Right ventricle myocardium superior (tissue), 1 donor: ENCODE data around the gene CITED4. TPM values are rescaled to one million over a fixed set of nuclear protein-coding genes. Genes with fewer than 3 reads are reported as not detected.
A peak's percentile ranks its signal among the peaks of the same experiment; 100 is the strongest.

Experiments used
- ATAC-seq: fragments of 200-7000 bp; cut with Tn5 transposase; one replicate; pipeline ENCODE4 v1.9.1; 2020; ENCODE audit warnings: mild to moderate bottlenecking; ENCODE audit not compliant: poor library complexity
- DNase-seq: peaks from one replicate; pipeline ENCODE4 v3.0.0-alpha.2; 2020
- intact Hi-C: fragments of 100-400 bp; cut with DNase I; formaldehyde crosslinking; loops from one replicate; pipeline ENCODE4 v1.11.2; 2022
- total RNA-seq: library from RNA; stranded (reverse); fragmentation: NEBNext Ultra II Directional; extraction: Animal tissue kit (Norgen Biotek cat#: 25700); gene quantifications from one replicate; pipeline ENCODE4 v1.2.1, GENCODE V29; 2021
- donor health status: DM: no; HTN: yes; CAD: no; lungs with severe emphysema.

Gene CITED4
- total RNA-seq, 1 donor from 2014 or later = 43.6 TPM

GRCh38 chr1:40858856-40859416, 3.2 kb downstream of the CITED4 start:
- DNase-seq = no peak
- intact Hi-C loops = no loop called here
- no peak for ATAC-seq

DNA sequence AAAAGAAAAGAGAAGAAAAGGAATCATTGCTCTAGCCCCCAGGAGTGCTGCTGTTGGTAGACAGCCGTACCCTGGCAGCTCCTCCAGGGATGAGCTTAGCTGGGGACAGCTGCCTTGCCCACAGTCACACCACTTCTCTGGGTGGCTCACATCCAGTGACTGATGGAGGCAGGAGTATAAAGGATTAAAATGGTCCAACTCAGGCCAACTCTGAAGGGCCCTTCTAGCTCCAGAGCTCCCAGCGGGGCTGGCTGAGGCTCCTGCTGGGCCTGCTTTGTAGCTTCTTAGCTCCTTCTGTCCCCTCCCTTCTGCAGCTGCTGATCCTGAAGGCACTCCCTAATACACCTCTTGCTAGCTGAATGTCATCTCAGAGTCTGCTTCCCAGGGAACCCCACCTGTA, 4.4 kb downstream of the CITED4 start:
- DNase-seq (no peak), ATAC-seq (no peak)
- intact Hi-C loops = no loop called here

GRCh38 chr1:40856656-40857302, 5.4 kb downstream of the CITED4 start:
- DNase-seq (no peak), ATAC-seq (no peak)
- intact Hi-C loops = no loop called here

GRCh38 chr1:40856116-40856515, 6.0 kb downstream of the CITED4 start:
- ATAC-seq = no peak
- DNase-seq = no peak
- intact Hi-C loops = no loop called here

DNA sequence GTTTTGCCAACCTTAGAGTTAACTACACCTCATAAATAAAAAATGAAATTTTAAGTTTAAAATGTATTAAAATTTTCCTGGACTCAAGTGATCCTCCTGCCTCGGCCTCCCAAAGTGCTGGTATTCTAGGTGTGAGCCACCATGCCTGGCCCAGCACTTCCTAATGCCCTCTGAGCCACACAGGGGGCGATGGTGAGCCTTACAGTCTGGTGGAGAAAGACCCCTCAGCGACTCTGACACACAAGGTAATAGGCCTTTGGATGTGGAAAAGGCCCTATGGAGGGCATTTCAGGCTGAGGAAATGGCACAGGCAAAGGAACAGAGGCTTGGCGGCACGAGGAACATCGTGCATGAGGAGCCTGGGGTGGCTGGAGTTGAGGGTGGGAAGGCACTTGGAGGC, 6.7 kb downstream of the CITED4 start:
- DNase-seq (no peak), ATAC-seq (no peak)
- intact Hi-C loops = no loop called here

- no peak for ATAC-seq
- intact Hi-C loops = no loop called here
- DNase-seq = no peak
These were observed 8.3 kb downstream of the CITED4 start for GRCh38 chr1:40853885-40854170.

- ATAC-seq (no peak), DNase-seq (no peak)
- intact Hi-C loops = no loop called here
These were observed 8.9 kb downstream of the CITED4 start for GRCh38 chr1:40853113-40853884.

GRCh38 chr1:40851643-40852042, 10.5 kb downstream of the CITED4 start:
- ATAC-seq (no peak), DNase-seq (no peak)
- intact Hi-C loops = no loop called here

DNA sequence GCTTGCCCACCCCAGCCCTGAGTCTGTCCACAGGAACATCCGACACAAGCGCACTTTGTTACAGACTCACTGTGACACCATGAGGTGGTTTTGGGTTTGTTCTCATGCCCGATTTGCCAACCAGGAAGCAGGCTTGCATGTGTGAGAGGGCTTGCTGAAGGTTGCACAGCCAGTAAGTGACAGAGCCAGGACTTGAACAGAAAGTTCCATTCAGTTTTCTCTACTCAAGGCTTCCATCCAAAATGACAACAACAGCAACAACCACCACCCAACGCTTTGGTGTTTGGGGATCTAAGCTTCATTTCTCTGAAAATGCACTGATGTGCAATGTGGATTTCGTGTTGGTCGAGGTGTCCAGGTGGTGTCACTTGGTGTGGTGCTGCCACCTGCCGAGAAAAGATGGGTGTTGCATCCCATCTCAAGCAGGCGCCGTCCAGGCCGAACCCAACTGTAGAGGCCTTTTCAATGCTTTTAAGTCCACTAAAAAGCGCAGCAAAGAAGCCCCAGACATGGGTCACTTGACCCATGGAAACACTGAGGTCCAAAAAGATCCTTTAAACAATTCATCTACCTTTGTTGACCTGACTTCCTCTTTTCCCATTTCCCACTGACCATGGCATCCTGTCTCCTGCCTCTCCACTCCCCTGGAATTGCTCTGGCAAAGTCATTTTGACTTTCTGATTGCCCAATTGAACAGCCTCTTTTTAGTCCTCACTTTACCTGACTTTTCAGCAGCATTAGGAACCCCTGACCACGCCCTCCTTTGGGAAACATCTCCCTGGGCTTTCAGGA, 12.2 kb downstream of the CITED4 start:
- DNase-seq = peak; percentile 80
- peak; percentile 94 for ATAC-seq
- intact Hi-C loops = loop anchor here (2.0 to 5.0 kb wide), 3 partner anchors 73 to 237 kb away; no protein-coding TSS in a partner anchor

- ATAC-seq (peak; percentile 90), DNase-seq (peak; percentile 60)
- intact Hi-C loops = loop anchor here (2.0 to 5.0 kb wide), 3 partner anchors 71 to 236 kb away; no protein-coding TSS in a partner anchor
These were observed 13.5 kb downstream of the CITED4 start for GRCh38 chr1:40848530-40849189.

- DNase-seq = no peak
- no peak for ATAC-seq
- intact Hi-C loops = loop anchor here (5.0 kb wide), 1 partner anchor 70 kb away; no protein-coding TSS in a partner anchor
These were observed 15.0 kb downstream of the CITED4 start for GRCh38 chr1:40847023-40847745.

GRCh38 chr1:40845895-40846294, 16.3 kb downstream of the CITED4 start:
- DNase-seq (no peak), ATAC-seq (no peak)
- intact Hi-C loops = loop anchor here (5.0 kb wide), 1 partner anchor 69 kb away; no protein-coding TSS in a partner anchor

DNA sequence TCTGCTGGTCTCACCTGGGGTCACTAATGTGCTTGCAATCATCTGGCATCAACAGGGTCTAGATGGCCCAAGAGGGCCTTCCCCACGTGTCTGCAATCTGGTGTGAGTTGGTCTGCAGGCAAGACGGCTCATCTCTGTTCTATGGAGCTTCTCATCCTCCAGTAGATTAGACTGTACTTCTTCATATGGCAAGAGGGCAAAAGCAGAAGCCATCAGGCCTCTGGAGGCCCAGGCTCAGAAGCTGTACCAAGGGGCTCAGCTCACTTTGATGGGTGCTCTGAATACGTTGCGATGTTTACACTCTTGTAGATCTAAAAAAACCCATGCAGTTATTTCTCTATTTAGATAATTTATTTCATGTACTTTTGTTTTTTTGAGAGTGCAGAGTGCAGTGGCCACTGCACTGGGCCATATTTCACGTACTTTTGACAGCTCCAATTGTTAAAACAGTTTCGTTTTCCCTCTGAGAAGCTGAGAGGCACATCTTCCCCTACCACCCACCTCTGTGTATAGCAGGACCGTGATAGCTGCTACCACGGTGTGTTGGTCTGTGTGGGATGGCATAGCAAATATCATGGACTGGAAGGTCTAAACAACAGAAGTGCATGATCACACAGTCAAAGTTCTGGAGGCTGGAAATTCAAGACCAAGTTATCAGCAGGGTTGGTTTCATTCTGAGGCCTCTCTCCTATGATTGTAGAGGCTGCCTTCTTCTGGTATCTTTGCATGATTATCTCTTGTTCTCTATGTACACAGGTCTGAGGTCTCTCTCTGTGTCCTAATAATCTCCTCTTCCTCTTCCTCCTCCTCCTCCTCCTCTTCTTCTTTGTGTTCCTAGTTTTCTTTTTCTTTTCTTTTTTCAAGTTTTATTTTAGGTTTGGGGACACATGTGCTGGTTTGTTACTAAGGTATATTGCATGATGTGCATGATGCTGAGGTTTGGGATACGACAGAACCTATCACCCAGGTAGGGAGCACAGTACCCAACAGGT, 17.0 kb downstream of the CITED4 start:
- ATAC-seq = no peak
- peak; percentile 1 for DNase-seq
- intact Hi-C loops = loop anchor here (5.0 kb wide), 1 partner anchor 68 kb away; no protein-coding TSS in a partner anchor

DNA sequence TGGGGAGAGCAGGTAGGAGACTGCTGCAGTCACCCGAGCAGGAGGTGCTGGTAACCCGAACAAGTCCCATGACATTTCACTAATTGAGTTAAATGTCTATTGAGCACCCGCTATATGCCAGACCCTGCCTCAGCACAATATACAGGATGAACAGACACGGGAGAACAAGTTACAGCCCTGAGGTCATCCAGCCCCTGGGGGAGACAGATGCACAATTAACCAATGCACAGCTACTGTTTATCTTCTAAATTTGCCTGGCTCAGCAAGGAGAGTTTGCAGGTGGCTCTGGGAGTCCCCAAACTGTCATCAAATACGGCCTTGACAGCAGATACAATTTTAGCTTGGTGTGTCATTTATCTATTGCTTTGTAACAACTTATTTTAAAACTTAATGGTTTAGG, 18.1 kb downstream of the CITED4 start:
- intact Hi-C loops = no loop called here

DNA sequence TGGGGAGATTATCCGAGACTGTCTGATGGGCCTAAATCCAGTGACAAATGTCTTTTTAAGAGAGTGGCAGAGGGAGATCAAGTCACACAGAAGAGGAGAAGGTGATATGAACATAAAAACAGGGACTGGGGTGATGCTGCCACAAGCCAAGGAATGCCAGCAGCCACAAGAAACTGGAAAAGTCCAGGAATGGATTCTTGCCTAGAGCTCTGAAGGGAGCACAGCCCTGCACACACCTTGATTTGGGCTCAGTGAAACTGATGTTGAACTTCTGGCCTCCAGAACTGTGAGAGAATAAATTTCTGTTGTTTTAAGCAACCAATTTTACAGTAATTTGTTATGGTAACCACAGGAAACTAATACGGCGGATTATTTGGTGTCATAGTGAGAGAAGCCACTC, 19.5 kb downstream of the CITED4 start:
- DNase-seq = no peak
- ATAC-seq = no peak
- intact Hi-C loops = no loop called here

More for the DNA sequence above, 18.1 kb downstream of the CITED4 start:
- peak; percentile 8 for DNase-seq
- no peak for ATAC-seq

DNA sequence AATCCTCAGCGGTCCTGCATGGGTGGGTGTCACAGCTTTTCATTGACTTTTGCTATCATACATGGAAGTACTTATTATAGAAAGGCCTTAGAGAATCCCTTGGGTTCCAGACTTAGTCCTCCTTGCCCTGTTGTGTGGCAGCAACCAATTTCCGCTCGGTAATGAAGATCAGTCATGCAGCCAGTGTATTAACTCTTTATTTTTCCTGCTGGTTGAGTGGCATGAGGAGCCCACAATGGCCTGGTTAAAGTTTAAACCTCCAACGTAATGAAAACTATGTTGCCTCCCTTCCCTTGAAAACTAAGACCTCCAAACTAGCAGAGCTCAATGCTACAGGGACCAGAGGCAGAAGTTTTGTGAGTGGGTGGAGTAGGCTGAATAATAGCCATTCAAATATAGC, 20.0 kb downstream of the CITED4 start:
- intact Hi-C loops = no loop called here
- no peak for DNase-seq
- no peak for ATAC-seq

DNA sequence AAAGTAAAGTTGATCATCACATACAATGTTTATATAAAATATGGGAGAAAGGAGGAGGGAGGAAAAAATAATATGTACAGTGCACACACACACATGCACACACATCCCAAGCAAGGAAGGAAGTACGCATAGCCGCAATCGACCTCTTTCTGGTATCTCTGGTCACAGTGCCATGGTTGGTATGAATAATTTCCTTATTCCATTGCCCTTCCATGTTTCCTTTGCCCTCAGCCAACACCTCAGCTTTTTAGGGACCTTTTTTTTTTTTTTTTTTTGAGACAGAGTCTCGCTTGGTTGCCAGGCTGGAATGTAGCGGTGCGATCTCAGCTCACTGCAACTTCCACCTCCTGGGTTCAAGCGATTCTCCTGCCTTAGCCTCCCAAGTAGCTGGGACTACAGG, 20.6 kb downstream of the CITED4 start:
- no peak for ATAC-seq
- DNase-seq = no peak
- intact Hi-C loops = no loop called here
